HG03521 (cell line): ENCODE results near the gene LRP1.

Experiments used
- ATAC-seq: cut with Tn5 transposase; IDR thresholded peaks from one replicate; pipeline ENCODE4 v1.9.1; 2021; ENCODE audit warnings: mild to moderate bottlenecking, moderate library complexity; ENCODE audit not compliant: unreplicated experiment

The LRP1 gene

GRCh38 chr12:57170927-57171326 is 42.6 kb downstream of the LRP1 start:
- ATAC-seq = no peak

GRCh38 chr12:57171668-57172067 is 43.4 kb downstream of the LRP1 start:
- no peak for ATAC-seq

GRCh38 chr12:57173089-57173488 is 44.8 kb downstream of the LRP1 start:
- ATAC-seq = no peak

GRCh38 chr12:57173683-57174082 is 45.4 kb downstream of the LRP1 start:
- no peak for ATAC-seq

- ATAC-seq = no peak
These were observed 47.3 kb downstream of the LRP1 start for GRCh38 chr12:57175428-57176138.

GRCh38 chr12:57176139-57176477 is 47.8 kb downstream of the LRP1 start:
- no peak for ATAC-seq

- ATAC-seq = no peak
These were observed 48.6 kb downstream of the LRP1 start for GRCh38 chr12:57176846-57177245.

- ATAC-seq = no peak
These were observed 49.1 kb downstream of the LRP1 start for GRCh38 chr12:57177354-57177753.

DNA sequence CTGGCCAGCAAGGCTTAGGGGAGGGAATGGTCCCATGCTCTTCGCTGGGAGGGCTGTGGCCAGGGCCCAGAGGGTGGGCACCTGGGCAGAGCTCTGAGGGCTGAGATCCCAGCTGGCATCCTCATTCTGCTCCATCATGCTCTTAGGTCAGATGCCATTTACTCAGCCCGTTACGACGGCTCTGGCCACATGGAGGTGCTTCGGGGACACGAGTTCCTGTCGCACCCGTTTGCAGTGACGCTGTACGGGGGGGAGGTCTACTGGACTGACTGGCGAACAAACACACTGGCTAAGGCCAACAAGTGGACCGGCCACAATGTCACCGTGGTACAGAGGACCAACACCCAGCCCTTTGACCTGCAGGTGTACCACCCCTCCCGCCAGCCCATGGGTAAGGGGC is 49.9 kb downstream of the LRP1 start:
- no peak for ATAC-seq

GRCh38 chr12:57179331-57180086 is 51.2 kb downstream of the LRP1 start:
- ATAC-seq = no peak

DNA sequence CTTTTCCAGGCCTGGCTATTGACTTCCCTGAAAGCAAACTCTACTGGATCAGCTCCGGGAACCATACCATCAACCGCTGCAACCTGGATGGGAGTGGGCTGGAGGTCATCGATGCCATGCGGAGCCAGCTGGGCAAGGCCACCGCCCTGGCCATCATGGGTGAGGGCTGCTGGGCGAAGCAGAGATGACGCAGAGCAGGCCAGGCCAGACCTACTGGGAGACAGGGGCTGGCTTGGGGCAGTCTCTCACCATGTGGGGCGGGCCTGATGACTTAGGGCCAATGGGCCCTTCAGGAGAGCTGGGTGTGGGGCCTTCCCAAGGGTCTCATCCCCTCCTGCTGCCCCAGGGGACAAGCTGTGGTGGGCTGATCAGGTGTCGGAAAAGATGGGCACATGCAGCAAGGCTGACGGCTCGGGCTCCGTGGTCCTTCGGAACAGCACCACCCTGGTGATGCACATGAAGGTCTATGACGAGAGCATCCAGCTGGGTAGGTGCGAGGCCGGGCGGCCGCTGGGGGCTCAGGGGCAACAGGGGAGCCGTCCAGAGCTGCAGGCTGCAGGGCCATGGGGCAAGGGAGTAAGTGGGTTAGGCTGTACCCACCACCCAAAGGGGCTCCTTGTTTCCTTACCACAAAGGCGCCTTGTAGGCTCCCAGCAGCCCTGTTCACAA is 52.2 kb downstream of the LRP1 start:
- no peak for ATAC-seq

GRCh38 chr12:57181072-57181471 is 52.8 kb downstream of the LRP1 start:
- no peak for ATAC-seq

GRCh38 chr12:57181561-57182155 is 53.4 kb downstream of the LRP1 start:
- no peak for ATAC-seq

DNA sequence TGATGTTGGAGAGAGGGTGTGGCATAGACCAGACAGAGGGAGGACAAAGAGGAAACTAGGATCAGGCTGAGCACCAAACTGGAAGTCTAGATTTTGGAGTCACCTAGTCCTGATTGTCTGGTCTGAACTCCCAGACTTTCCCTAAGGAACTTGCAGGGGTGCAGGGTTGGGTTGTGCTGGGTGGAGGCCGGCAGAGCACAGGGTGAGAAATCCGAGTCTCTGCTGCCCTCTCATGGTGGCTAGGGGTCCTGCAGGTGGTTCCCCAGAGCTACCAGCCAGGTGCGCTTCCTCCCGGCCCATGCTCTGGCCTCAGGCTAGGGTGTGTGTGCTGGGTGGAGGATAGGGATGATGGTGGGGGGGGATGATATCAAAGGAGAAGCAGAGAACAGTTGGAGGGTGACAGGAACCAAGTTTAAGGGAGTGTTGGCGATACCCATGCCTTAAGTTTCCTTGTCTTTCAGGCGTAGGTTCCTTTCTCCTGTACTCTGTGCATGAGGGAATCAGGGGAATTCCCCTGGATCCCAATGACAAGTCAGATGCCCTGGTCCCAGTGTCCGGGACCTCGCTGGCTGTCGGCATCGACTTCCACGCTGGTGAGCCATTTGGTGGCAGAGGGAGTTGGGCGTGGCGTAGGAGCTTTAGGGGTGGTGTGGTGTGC is 54.8 kb downstream of the LRP1 start:
- peak; percentile 76 for ATAC-seq

GRCh38 chr12:57183939-57184725 is 55.8 kb downstream of the LRP1 start:
- ATAC-seq = no peak

DNA sequence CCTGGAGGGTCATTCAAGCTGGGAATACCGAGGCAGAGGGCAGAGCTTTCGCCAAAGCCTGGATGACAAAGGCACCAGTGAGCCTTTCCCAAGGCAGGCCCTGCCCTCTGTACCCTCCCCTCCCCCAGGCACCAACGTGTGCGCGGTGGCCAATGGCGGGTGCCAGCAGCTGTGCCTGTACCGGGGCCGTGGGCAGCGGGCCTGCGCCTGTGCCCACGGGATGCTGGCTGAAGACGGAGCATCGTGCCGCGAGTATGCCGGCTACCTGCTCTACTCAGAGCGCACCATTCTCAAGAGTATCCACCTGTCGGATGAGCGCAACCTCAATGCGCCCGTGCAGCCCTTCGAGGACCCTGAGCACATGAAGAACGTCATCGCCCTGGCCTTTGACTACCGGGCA is 57.1 kb downstream of the LRP1 start:
- ATAC-seq = no peak

GRCh38 chr12:57185906-57186508 is 57.7 kb downstream of the LRP1 start:
- no peak for ATAC-seq

DNA sequence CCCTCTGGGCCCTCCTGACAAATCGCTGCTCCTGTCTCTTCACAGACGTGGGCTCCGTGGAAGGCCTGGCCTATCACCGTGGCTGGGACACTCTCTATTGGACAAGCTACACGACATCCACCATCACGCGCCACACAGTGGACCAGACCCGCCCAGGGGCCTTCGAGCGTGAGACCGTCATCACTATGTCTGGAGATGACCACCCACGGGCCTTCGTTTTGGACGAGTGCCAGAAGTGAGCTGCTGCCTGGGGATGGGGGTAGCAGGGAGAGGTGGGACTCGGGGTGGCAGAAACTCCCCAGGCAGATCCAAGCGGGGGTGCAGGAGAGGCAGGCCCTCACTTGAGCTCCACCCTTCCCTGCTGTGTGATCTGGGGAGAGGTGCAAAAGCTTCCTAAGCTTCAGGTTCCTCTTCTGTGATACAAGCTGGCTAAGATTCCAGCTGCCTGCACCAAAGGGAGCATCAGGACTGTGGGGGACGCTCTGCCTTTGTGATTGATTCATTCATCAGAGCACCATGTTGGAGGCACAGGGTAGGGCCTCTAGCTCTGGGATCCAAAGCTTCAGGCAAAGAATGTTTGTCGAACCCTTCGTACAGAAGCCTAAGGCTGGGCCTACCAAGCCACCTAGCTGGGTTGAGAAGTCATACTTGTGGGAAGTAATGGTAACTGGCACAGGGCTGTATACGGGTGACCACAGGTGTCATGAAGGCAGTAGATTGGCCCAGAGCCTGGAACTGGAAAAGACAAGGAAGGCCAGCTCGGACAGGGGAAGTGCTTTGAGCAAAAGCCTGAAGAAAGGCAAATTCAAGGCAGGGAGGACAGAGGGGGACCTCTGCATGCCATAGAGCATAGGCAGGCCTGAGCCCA is 59.2 kb downstream of the LRP1 start:
- ATAC-seq = no peak

GRCh38 chr12:57188090-57188425 is 59.8 kb downstream of the LRP1 start:
- no peak for ATAC-seq
